Ishikawa (cell line): ENCODE measurements around the gene KRT81.

Source experiments
- CEBPB ChIP-seq: IDR thresholded peaks from 2 replicates; pipeline ENCODE4 v1.6.1; 2012
- CREB1 ChIP-seq: IDR thresholded peaks from 2 replicates; pipeline ENCODE4 v1.6.1; 2012; ENCODE audit warnings: low read depth
- EGR1 ChIP-seq: IDR thresholded peaks from 2 replicates; pipeline ENCODE4 v1.6.1; 2012
- EP300 ChIP-seq: IDR thresholded peaks from 2 replicates; pipeline ENCODE4 v1.6.1; 2012; ENCODE audit warnings: borderline replicate concordance
- FOXM1 ChIP-seq: IDR thresholded peaks from 2 replicates; pipeline ENCODE4 v1.6.1; 2012; ENCODE audit warnings: low read depth, borderline replicate concordance
- MAX ChIP-seq: IDR thresholded peaks from 2 replicates; pipeline ENCODE4 v1.6.1; 2012
- NFIC ChIP-seq: IDR thresholded peaks from 2 replicates; pipeline ENCODE4 v1.6.1; 2012
- RAD21 ChIP-seq: IDR thresholded peaks from 2 replicates; pipeline ENCODE4 v1.6.1; 2012; ENCODE audit warnings: low read depth
- REST ChIP-seq: IDR thresholded peaks from 2 replicates; pipeline ENCODE4 v1.6.1; 2012; ENCODE audit warnings: low read depth, mild to moderate bottlenecking
- TAF1 ChIP-seq: IDR thresholded peaks from 2 replicates; pipeline ENCODE4 v1.6.1; 2012; ENCODE audit warnings: low read depth, mild to moderate bottlenecking
- TCF12 ChIP-seq: IDR thresholded peaks from 2 replicates; pipeline ENCODE4 v1.6.1; 2012; ENCODE audit warnings: low read depth
- TEAD4 ChIP-seq: IDR thresholded peaks from 2 replicates; pipeline ENCODE4 v1.6.1; 2012
- USF1 ChIP-seq: IDR thresholded peaks from 2 replicates; pipeline ENCODE4 v1.6.1; 2012
- YY1 ChIP-seq: IDR thresholded peaks from 2 replicates; pipeline ENCODE4 v1.6.1; 2012; ENCODE audit warnings: low read depth
- ZBTB7A ChIP-seq: IDR thresholded peaks from 2 replicates; pipeline ENCODE4 v1.6.1; 2012; ENCODE audit warnings: low read depth

KRT81 gene

GRCh38 chr12:52243259-52243855 is 48.0 kb downstream of the KRT81 start:
- TF ChIP-seq YY1 (peak; percentile 79), TCF12 (peak; percentile 93), CEBPB (peak; percentile 61; the same call in 1 of the 2 replicates), CREB1 (no peak), NFIC (peak; percentile 99), TEAD4 (peak; percentile 100), FOXM1 (peak; percentile 88; the same call in 1 of the 2 replicates), EGR1 (peak; percentile 50), RAD21 (peak; percentile 35), MAX (peak; percentile 93), TAF1 (peak; percentile 63), USF1 (peak; percentile 40), ZBTB7A (peak; percentile 99), EP300 (peak; percentile 98), REST (peak; percentile 79)

- TF ChIP-seq CREB1 (no peak), ZBTB7A (no peak), EP300 (no peak), TAF1 (no peak), CEBPB (no peak), RAD21 (no peak), EGR1 (no peak), TCF12 (no peak), USF1 (no peak), TEAD4 (no peak), MAX (no peak), FOXM1 (no peak), NFIC (no peak), YY1 (no peak), REST (no peak)
Measured at GRCh38 chr12:52242442-52243258, 48.7 kb downstream of the KRT81 start.

- TF ChIP-seq REST = no peak
- no peak for TF ChIP-seq EP300
- no peak for TF ChIP-seq CREB1
- no peak for TF ChIP-seq CEBPB
- no peak for TF ChIP-seq TAF1
- TF ChIP-seq RAD21 = no peak
- TF ChIP-seq NFIC = no peak
- TF ChIP-seq TCF12 = no peak
- TF ChIP-seq ZBTB7A = no peak
- no peak for TF ChIP-seq TEAD4
- TF ChIP-seq MAX = no peak
- no peak for TF ChIP-seq YY1
- TF ChIP-seq USF1 = no peak
Measured at GRCh38 chr12:52241205-52241842, 50.0 kb downstream of the KRT81 start.
